ENCODE measurements around the gene B3GNT5. TPM values are rescaled to one million over a fixed set of nuclear protein-coding genes. Genes with fewer than 3 reads are reported as not detected.

B3GNT5 gene
- total and polyA plus RNA-seq, 2 donors (not counting 1 experiment from before 2014, with no cell fraction given), result 0.07 to 0.37 TPM

DNA sequence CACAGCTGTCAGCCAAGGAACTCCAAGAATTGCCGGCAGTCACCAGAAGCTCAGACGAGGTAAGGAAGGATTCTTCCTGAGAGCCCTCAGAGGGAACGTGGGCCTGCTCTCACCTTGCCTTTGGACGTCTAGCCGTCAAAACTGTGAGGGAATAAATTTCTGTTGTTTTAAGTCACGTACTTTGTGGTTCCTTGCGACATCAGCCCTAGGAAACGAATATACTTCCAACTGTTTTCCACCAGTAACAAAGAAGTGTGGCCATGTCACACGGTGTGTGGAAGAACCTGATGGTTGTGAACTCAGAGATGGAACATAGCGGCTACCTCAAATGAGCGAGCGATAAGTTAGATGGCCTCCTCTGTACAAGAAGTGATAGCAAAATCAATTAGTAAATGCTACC, 41.0 kb upstream of the B3GNT5 start:
- no peak for TF ChIP-seq EZH2 (IDR thresholded peaks at IDR 0.05; ENCODE audit: borderline replicate concordance, insufficient read depth, low read depth, low read length, poor library complexity, severe bottlenecking)
- TF ChIP-seq, protein P1, sequence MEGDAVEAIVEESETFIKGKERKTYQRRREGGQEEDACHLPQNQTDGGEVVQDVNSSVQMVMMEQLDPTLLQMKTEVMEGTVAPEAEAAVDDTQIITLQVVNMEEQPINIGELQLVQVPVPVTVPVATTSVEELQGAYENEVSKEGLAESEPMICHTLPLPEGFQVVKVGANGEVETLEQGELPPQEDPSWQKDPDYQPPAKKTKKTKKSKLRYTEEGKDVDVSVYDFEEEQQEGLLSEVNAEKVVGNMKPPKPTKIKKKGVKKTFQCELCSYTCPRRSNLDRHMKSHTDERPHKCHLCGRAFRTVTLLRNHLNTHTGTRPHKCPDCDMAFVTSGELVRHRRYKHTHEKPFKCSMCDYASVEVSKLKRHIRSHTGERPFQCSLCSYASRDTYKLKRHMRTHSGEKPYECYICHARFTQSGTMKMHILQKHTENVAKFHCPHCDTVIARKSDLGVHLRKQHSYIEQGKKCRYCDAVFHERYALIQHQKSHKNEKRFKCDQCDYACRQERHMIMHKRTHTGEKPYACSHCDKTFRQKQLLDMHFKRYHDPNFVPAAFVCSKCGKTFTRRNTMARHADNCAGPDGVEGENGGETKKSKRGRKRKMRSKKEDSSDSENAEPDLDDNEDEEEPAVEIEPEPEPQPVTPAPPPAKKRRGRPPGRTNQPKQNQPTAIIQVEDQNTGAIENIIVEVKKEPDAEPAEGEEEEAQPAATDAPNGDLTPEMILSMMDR (IDR thresholded peaks at IDR 0.05), result no peak
- Mint-ChIP-seq H3K9me3 (ENCODE audit: insufficient read depth) (no peaks in the 10 kb centered on the region), H3K4me1 (peaks cover 25% of the 10 kb centered on the region), H3K27ac (no peak overlapping the region), H3K27me3 (peaks cover 44% of the 10 kb centered on the region), H3K4me3 (no peak overlapping the region)
- ATAC-seq (ENCODE audit: low read depth), result no peak
- Histone ChIP-seq H3K4me3 (ENCODE audit: control extremely low read depth in 1 of 5, extremely low read depth in 1 of 5, insufficient read depth in 1 of 5, low read depth in 2 of 5, low read length in 4 of 5) (no peak overlapping the region), H3K4me2 (replicated peaks; ENCODE audit: low read depth, low read length, poor library complexity, severe bottlenecking) (no peak overlapping the region), H3K27ac (ENCODE audit: low read length in 2 of 2) (no peak overlapping the region), H3K4me1 (ENCODE audit: control insufficient read depth in 2 of 2, insufficient read depth in 2 of 2, low read length in 2 of 2) (peaks cover 15 to 21% of the 10 kb centered on the region in 2 donors), H3K9ac (ENCODE audit: low read length) (no peak overlapping the region), H4K20me1 (ENCODE audit: control insufficient read depth, insufficient read depth, low read length, poor library complexity, severe bottlenecking) (no peaks in the 10 kb centered on the region), H3K79me2 (ENCODE audit: control insufficient read depth, insufficient read depth, low read length) (no peaks in the 10 kb centered on the region), H3K36me3 (replicated peaks in 1 of 2; ENCODE audit: control extremely low read depth in 1 of 2, control insufficient read depth in 1 of 2, extremely low read depth in 1 of 2, insufficient read depth in 2 of 2, low read length in 1 of 2) (no peaks in the 10 kb centered on the region), H2AFZ (ENCODE audit: insufficient read depth, low read depth, low read length, poor library complexity, severe bottlenecking) (no peak overlapping the region), H3K27me3 (replicated peaks in 1 of 4; ENCODE audit: control extremely low read depth in 1 of 4, control insufficient read depth in 3 of 4, insufficient read depth in 4 of 4, low read length in 3 of 4) (peaks cover 0 to 21% (median 13%) of the 10 kb centered on the region in 4 experiments), H3K9me3 (ENCODE audit: control extremely low read depth in 1 of 3, control insufficient read depth in 2 of 3, insufficient read depth in 1 of 3, low read length in 2 of 3) (no peaks in the 10 kb centered on the region)
- intact Hi-C loops (cut with micrococcal nuclease), result no loop called here
- ChIA-PET POLR2A (no interaction called here), CTCF (no interaction called here)
- 68% methylated on average over 2 of the region's 12 CpGs for WGBS (ENCODE audit: insufficient coverage)
- no peak for DNase-seq

DNA sequence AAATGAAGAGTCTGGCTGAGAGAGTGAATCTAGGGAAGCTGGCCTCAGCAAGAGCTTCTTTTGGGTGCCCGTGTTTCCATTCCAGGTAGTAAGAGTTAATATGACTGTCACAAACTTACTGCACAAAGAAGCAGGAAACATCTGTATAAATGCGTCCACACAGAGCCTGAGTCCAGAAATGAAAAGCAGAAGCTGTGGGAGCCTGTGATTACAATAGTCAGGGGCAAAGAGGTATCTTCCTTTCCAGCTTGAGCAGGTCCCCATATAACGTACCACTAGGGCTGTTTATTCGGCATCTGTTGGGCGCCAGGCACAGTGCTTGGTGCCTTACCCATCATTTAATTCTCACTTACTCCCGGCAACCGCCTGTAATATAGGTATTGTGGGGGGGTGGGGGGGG, 40.5 kb upstream of the B3GNT5 start:
- Histone ChIP-seq H3K36me3 (replicated peaks in 1 of 2; ENCODE audit: control extremely low read depth in 1 of 2, control insufficient read depth in 1 of 2, extremely low read depth in 1 of 2, insufficient read depth in 2 of 2, low read length in 1 of 2) (no peaks in the 10 kb centered on the region), H3K9me3 (ENCODE audit: control extremely low read depth in 1 of 3, control insufficient read depth in 2 of 3, insufficient read depth in 1 of 3, low read length in 2 of 3) (no peaks in the 10 kb centered on the region), H3K27ac (ENCODE audit: low read length in 2 of 2) (no peak overlapping the region), H3K4me3 (ENCODE audit: control extremely low read depth in 1 of 5, extremely low read depth in 1 of 5, insufficient read depth in 1 of 5, low read depth in 2 of 5, low read length in 4 of 5) (no peak overlapping the region), H2AFZ (ENCODE audit: insufficient read depth, low read depth, low read length, poor library complexity, severe bottlenecking) (no peak overlapping the region), H3K27me3 (replicated peaks in 1 of 4; ENCODE audit: control extremely low read depth in 1 of 4, control insufficient read depth in 3 of 4, insufficient read depth in 4 of 4, low read length in 3 of 4) (peaks cover 0 to 22% (median 11%) of the 10 kb centered on the region in 4 experiments), H4K20me1 (ENCODE audit: control insufficient read depth, insufficient read depth, low read length, poor library complexity, severe bottlenecking) (no peaks in the 10 kb centered on the region), H3K4me2 (replicated peaks; ENCODE audit: low read depth, low read length, poor library complexity, severe bottlenecking) (no peak overlapping the region), H3K79me2 (ENCODE audit: control insufficient read depth, insufficient read depth, low read length) (no peaks in the 10 kb centered on the region), H3K9ac (ENCODE audit: low read length) (no peak overlapping the region), H3K4me1 (ENCODE audit: control insufficient read depth in 2 of 2, insufficient read depth in 2 of 2, low read length in 2 of 2) (peaks cover 15 to 21% of the 10 kb centered on the region in 2 donors)
- ATAC-seq (ENCODE audit: low read depth) (peak; percentile 57), DNase-seq (peak; percentile 62)
- intact Hi-C loops (cut with micrococcal nuclease), result no loop called here
- no peaks in the 10 kb centered on the region for H3K9me3 Mint-ChIP-seq (ENCODE audit: insufficient read depth)
- H3K27ac Mint-ChIP-seq, result no peak overlapping the region
- ChIA-PET POLR2A (interaction anchor here (0.7 kb wide), 1 partner anchor 26 kb away, joined by 5 read pairs; no protein-coding TSS in a partner anchor), CTCF (interaction anchor here (0.8 kb wide), 1 partner anchor 12 kb away, joined by 4 read pairs; no protein-coding TSS in a partner anchor)
- peak overlapping the region; percentile 30 for H3K4me3 Mint-ChIP-seq
- TF ChIP-seq EZH2 (IDR thresholded peaks at IDR 0.05; ENCODE audit: borderline replicate concordance, insufficient read depth, low read depth, low read length, poor library complexity, severe bottlenecking), result no peak
- TF ChIP-seq, protein P1 (IDR thresholded peaks at IDR 0.05), result no peak
- peaks cover 25% of the 10 kb centered on the region for H3K4me1 Mint-ChIP-seq
- WGBS (ENCODE audit: insufficient coverage), result 0% methylated on average over 1 of the region's 7 CpGs
- peaks cover 45% of the 10 kb centered on the region for H3K27me3 Mint-ChIP-seq

Data from B cell (primary cell).